ENCODE measurements around the gene CALML5.

The CALML5 gene

GRCh38 chr10:5514226-5514850 lies 15.0 kb upstream of the CALML5 start:
- no peak for DNase-seq

- DNase-seq, result no peak
These were observed 13.7 kb upstream of the CALML5 start for GRCh38 chr10:5512881-5513612.

GRCh38 chr10:5512331-5512730 lies 13.0 kb upstream of the CALML5 start:
- DNase-seq, result no peak

- DNase-seq, result no peak
These were observed 12.5 kb upstream of the CALML5 start for GRCh38 chr10:5511885-5512280.

GRCh38 chr10:5511231-5511884 lies 12.0 kb upstream of the CALML5 start:
- DNase-seq, result no peak

- DNase-seq, result no peak
These were observed 11.1 kb upstream of the CALML5 start for GRCh38 chr10:5510281-5511072.

- DNase-seq, result no peak
These were observed 10.3 kb upstream of the CALML5 start for GRCh38 chr10:5509691-5510090.

GRCh38 chr10:5509236-5509635 lies 9.9 kb upstream of the CALML5 start:
- DNase-seq, result no peak

- DNase-seq, result no peak
These were observed 9.4 kb upstream of the CALML5 start for GRCh38 chr10:5508786-5509185.

GRCh38 chr10:5508161-5508604 lies 8.8 kb upstream of the CALML5 start:
- no peak for DNase-seq

- no peak for DNase-seq
These were observed 8.3 kb upstream of the CALML5 start for GRCh38 chr10:5507649-5508131.

GRCh38 chr10:5506751-5507648 lies 7.6 kb upstream of the CALML5 start:
- DNase-seq, result no peak

GRCh38 chr10:5506246-5506645 lies 6.9 kb upstream of the CALML5 start:
- DNase-seq, result no peak

- no peak for DNase-seq
These were observed 5.0 kb upstream of the CALML5 start for GRCh38 chr10:5504146-5505072.

GRCh38 chr10:5503477-5503835 lies 4.1 kb upstream of the CALML5 start:
- DNase-seq, result no peak

GRCh38 chr10:5502571-5503476 lies 3.5 kb upstream of the CALML5 start:
- no peak for DNase-seq

- no peak for DNase-seq
These were observed 2.7 kb upstream of the CALML5 start for GRCh38 chr10:5502061-5502521.

- DNase-seq, result no peak
These were observed 1.5 kb upstream of the CALML5 start for GRCh38 chr10:5500910-5501309.

- no peak for DNase-seq
These were observed 846 bp upstream of the CALML5 start for GRCh38 chr10:5500162-5500670.

All from DMS 273 treated with DMSO at 0.1 percent for 48 hours (cell line).